ENCODE data around the gene MASP1. TPM values are rescaled to one million over a fixed set of nuclear protein-coding genes. Genes with fewer than 3 reads are reported as not detected.
"Not testable (repeated sequence)": the region's sequence is repeated elsewhere in the genome, so short reads cannot be mapped to it uniquely, and the experiment has no call there.

The MASP1 gene
- total RNA-seq, 1 donor from 2014 or later, result 6.3 TPM

GRCh38 chr3:187243933-187244524 is 47.5 kb downstream of the MASP1 start:
- ATAC-seq (peak; percentile 88), DNase-seq (ENCODE audit: low spot score) (no peak)
- intact Hi-C loops (cut with DNase I), result no loop called here

GRCh38 chr3:187242900-187243299 is 48.6 kb downstream of the MASP1 start:
- no peak for ATAC-seq
- intact Hi-C loops (cut with DNase I), result no loop called here
- no peak for DNase-seq (ENCODE audit: low spot score)

- ATAC-seq (no peak), DNase-seq (ENCODE audit: low spot score) (no peak)
- intact Hi-C loops (cut with DNase I), result no loop called here
Measured at GRCh38 chr3:187242435-187242834, 49.1 kb downstream of the MASP1 start.

GRCh38 chr3:187238835-187239234 is 52.7 kb downstream of the MASP1 start:
- ATAC-seq; DNase-seq (ENCODE audit: low spot score); intact Hi-C loops (cut with DNase I): not testable (repeated sequence)

GRCh38 chr3:187238239-187238638 is 53.3 kb downstream of the MASP1 start:
- no peak for DNase-seq (ENCODE audit: low spot score)
- intact Hi-C loops (cut with DNase I), result no loop called here
- ATAC-seq, result peak; percentile 71

- intact Hi-C loops (cut with DNase I), result no loop called here
- ATAC-seq (peak; percentile 84), DNase-seq (ENCODE audit: low spot score) (no peak)
Measured at GRCh38 chr3:187237741-187238140, 53.8 kb downstream of the MASP1 start.

- intact Hi-C loops (cut with DNase I), result no loop called here
- no peak for DNase-seq (ENCODE audit: low spot score)
- ATAC-seq, result no peak
Measured at GRCh38 chr3:187236962-187237361, 54.6 kb downstream of the MASP1 start.

GRCh38 chr3:187230011-187230410 is 61.5 kb downstream of the MASP1 start:
- DNase-seq (ENCODE audit: low spot score) (no peak), ATAC-seq (no peak)
- intact Hi-C loops (cut with DNase I), result no loop called here

GRCh38 chr3:187228740-187229139 is 62.8 kb downstream of the MASP1 start:
- DNase-seq (ENCODE audit: low spot score), result no peak
- intact Hi-C loops (cut with DNase I), result loop anchor here (10.0 kb wide), 1 partner anchor 66 kb away; the partner anchor contains the start of gene MASP1
- no peak for ATAC-seq

- intact Hi-C loops (cut with DNase I), result loop anchor here (10.0 kb wide), 1 partner anchor 67 kb away; the partner anchor contains the start of gene MASP1
- ATAC-seq (no peak), DNase-seq (ENCODE audit: low spot score) (no peak)
Measured at GRCh38 chr3:187227658-187228258, 63.8 kb downstream of the MASP1 start.

- intact Hi-C loops (cut with DNase I), result loop anchor here (10.0 kb wide), 1 partner anchor 71 kb away; the partner anchor contains the start of gene MASP1
- ATAC-seq (no peak), DNase-seq (ENCODE audit: low spot score) (no peak)
Measured at GRCh38 chr3:187223799-187224198, 67.7 kb downstream of the MASP1 start.

GRCh38 chr3:187222801-187223200 is 68.7 kb downstream of the MASP1 start:
- intact Hi-C loops (cut with DNase I), result loop anchor here (10.0 kb wide), 1 partner anchor 72 kb away; the partner anchor contains the start of gene MASP1
- ATAC-seq (no peak), DNase-seq (ENCODE audit: low spot score) (no peak)

GRCh38 chr3:187215460-187215859 is 76.1 kb downstream of the MASP1 start:
- ATAC-seq (no peak), DNase-seq (ENCODE audit: low spot score) (no peak)
- intact Hi-C loops (cut with DNase I), result no loop called here

GRCh38 chr3:187213616-187214015 is 77.9 kb downstream of the MASP1 start:
- ATAC-seq, result no peak
- DNase-seq (ENCODE audit: low spot score), result no peak
- intact Hi-C loops (cut with DNase I), result no loop called here

GRCh38 chr3:187212705-187213104 is 78.8 kb downstream of the MASP1 start:
- DNase-seq (ENCODE audit: low spot score), result no peak
- peak; percentile 55 for ATAC-seq
- intact Hi-C loops (cut with DNase I), result no loop called here

- ATAC-seq (no peak), DNase-seq (ENCODE audit: low spot score) (no peak)
- intact Hi-C loops (cut with DNase I), result no loop called here
Measured at GRCh38 chr3:187212196-187212545, 79.4 kb downstream of the MASP1 start.

- no peak for ATAC-seq
- intact Hi-C loops (cut with DNase I), result no loop called here
- no peak for DNase-seq (ENCODE audit: low spot score)
Measured at GRCh38 chr3:187211532-187212195, 79.9 kb downstream of the MASP1 start.

- ATAC-seq (no peak), DNase-seq (ENCODE audit: low spot score) (no peak)
- intact Hi-C loops (cut with DNase I), result no loop called here
Measured at GRCh38 chr3:187210545-187211327, 80.8 kb downstream of the MASP1 start.

- ATAC-seq, result no peak
- intact Hi-C loops (cut with DNase I), result no loop called here
Measured at GRCh38 chr3:187210091-187210490, 81.4 kb downstream of the MASP1 start.

GRCh38 chr3:187209491-187209890 is 82.0 kb downstream of the MASP1 start:
- DNase-seq (ENCODE audit: low spot score) (no peak), ATAC-seq (no peak)
- intact Hi-C loops (cut with DNase I), result no loop called here

More at GRCh38 chr3:187210091-187210490, 81.4 kb downstream of the MASP1 start:
- DNase-seq (ENCODE audit: low spot score), result no peak
